PC-3 (cell line): ENCODE results near the gene SH2D2A. TPM values are rescaled to one million over a fixed set of nuclear protein-coding genes. Genes with fewer than 3 reads are reported as not detected.

ENCODE experiments used
- ATAC-seq: fragments of 200-7000 bp; cut with Tn5 transposase; 2 replicates; pipeline ENCODE4 v1.9.1; 2020; ENCODE audit warnings: mild to moderate bottlenecking, moderate library complexity
- BruUV-seq: library from RNA; stranded (reverse); fragments of 400-500 nt; replicated peaks from 2 replicates; lab custom pipeline; 2021; lab: Mats Ljungman, UMichigan
- CTCF ChIA-PET: fragments of 300-600 bp; sonication (Branson Sonifier 250); formaldehyde crosslinking; loops from one replicate; lab custom pipeline; 2022; ENCODE audit warnings: antibody characterized with exemption; lab: Charles Lee
- POLR2A ChIA-PET: fragments of 300-600 bp; sonication (Branson Sonifier 250); formaldehyde crosslinking; loops from one replicate; lab custom pipeline; 2022; ENCODE audit warnings: antibody characterized with exemption; ENCODE audit not compliant: unreplicated experiment; lab: Charles Lee
- DNase-seq: peaks from one replicate; pipeline ENCODE4 v3.0.0-alpha.2; 2015
- H2AFZ ChIP-seq: fragments of 300-600 bp; sonication (generic); 2 replicates; pipeline ENCODE4 v1.6.0; 2016; ENCODE audit warnings: antibody characterized with exemption, low read length
- H3F3A ChIP-seq: fragments of 300-600 bp; sonication (generic); one replicate; pipeline ENCODE4 v1.6.0; 2017; ENCODE audit warnings: antibody characterized with exemption, low read length, control low read depth, mild to moderate bottlenecking; ENCODE audit not compliant: unreplicated experiment
- H3K27ac ChIP-seq: fragments of 300-600 bp; sonication (generic); 2 replicates; pipeline ENCODE4 v1.5.1; 2016; ENCODE audit warnings: mild to moderate bottlenecking, low read length
- H3K27me3 ChIP-seq: fragments of 300-600 bp; sonication (generic); 2 replicates; pipeline ENCODE4 v1.6.1; 2016; ENCODE audit warnings: low read length, mixed read lengths
- H3K36me3 ChIP-seq: fragments of 300-600 bp; sonication (generic); 2 replicates; pipeline ENCODE4 v1.6.1; 2016; ENCODE audit warnings: low read depth, mixed run types, low read length, mixed read lengths
- H3K4me1 ChIP-seq: fragments of 300-600 bp; sonication (generic); 2 replicates; pipeline ENCODE4 v1.5.1; 2016; ENCODE audit warnings: low read length; ENCODE audit not compliant: insufficient read depth
- H3K4me2 ChIP-seq: fragments of 300-600 bp; sonication (generic); 2 replicates; pipeline ENCODE4 v1.6.0; 2016; ENCODE audit warnings: low read length
- H3K4me3 ChIP-seq: fragments of 300-600 bp; sonication (generic); 2 replicates; pipeline ENCODE4 v1.5.1; 2016; ENCODE audit warnings: mild to moderate bottlenecking, low read length, mixed read lengths
- H3K79me2 ChIP-seq: fragments of 300-600 bp; sonication (generic); 2 replicates; pipeline ENCODE4 v1.6.1; 2017; ENCODE audit warnings: low read length, mixed read lengths
- H3K9ac ChIP-seq: fragments of 300-600 bp; sonication (generic); 2 replicates; pipeline ENCODE4 v1.6.0; 2016; ENCODE audit warnings: mild to moderate bottlenecking, low read length
- H3K9me2 ChIP-seq: fragments of 300-600 bp; sonication (generic); replicated peaks from 2 replicates; pipeline ENCODE4 v1.6.1; 2016; ENCODE audit warnings: mixed run types, low read length, mixed read lengths
- H3K9me3 ChIP-seq: fragments of 300-600 bp; sonication (generic); 2 replicates; pipeline ENCODE4 v1.6.1; 2016; ENCODE audit warnings: low read length, mixed read lengths
- H4K20me1 ChIP-seq: fragments of 300-600 bp; sonication (generic); 2 replicates; pipeline ENCODE4 v1.6.1; 2016; ENCODE audit warnings: low read length, mixed read lengths
- EZH2 ChIP-seq: fragments of 300-600 bp; sonication (generic); IDR thresholded peaks from one replicate; pipeline ENCODE4 v1.6.1; 2017; ENCODE audit warnings: antibody characterized with exemption, mild to moderate bottlenecking, low read length; ENCODE audit not compliant: unreplicated experiment
- EZH2phosphoT487 ChIP-seq: fragments of 300-600 bp; sonication (generic); IDR thresholded peaks from 2 replicates; pipeline ENCODE4 v1.6.1; 2018; ENCODE audit warnings: mild to moderate bottlenecking, antibody characterized with exemption, low read length, borderline replicate concordance
- intact Hi-C: fragments of 100-400 bp; cut with micrococcal nuclease; formaldehyde crosslinking; loops from 2 replicates; pipeline ENCODE4 v1.9.0; 2023
- total RNA-seq: library from RNA; depleted of rRNA; stranded (reverse); fragments of >200 nt; gene quantifications from 2 replicates; pipeline ENCODE4 v1.2.3, GENCODE V29; 2014
- TF ChIP-seq, protein P1 (sequence below): fragments of 300-600 bp; sonication (generic); conservative IDR thresholded peaks from 2 replicates; pipeline ENCODE4 v1.5.1; 2017; ENCODE audit warnings: antibody characterized with exemption, low read depth, mild to moderate bottlenecking, low read length

The SH2D2A gene
- total RNA-seq, 1 experiment from 2014 or later: 6.9 TPM

DNA sequence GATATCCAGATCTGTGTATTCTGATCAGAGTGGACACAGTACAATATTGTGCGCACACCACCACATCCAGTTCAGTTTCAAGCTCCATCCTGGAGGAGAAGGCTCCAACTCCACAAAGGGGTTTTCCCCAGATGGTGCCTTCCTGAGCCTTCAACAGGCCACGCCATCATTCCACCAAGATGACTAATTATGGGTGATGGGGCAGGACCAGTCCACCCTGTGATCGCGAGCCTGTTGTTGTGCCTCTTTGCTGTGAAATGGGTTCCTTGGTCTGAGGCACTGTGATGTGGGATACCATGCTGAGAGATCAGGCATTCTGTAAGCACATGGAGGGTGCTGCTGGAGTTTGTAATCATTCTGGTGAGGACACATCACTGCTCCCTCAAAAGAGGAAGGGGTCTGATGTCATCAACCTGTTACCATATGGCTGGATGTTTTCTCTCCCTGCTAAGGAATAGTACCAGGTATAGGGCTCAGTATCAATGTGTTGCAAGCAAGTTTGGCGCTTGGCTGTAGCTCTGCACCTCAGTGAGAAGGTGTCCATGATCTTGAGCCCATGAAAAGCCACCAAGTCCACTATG lies 6.7 kb upstream of the SH2D2A start:
- peak; percentile 46 for DNase-seq
- H3K27ac ChIP-seq: no peak overlapping the region
- H3K79me2 ChIP-seq: no peaks in the 10 kb centered on the region
- no peaks in the 10 kb centered on the region for H3F3A ChIP-seq
- no peaks in the 10 kb centered on the region for H3K27me3 ChIP-seq
- TF ChIP-seq, protein P1, sequence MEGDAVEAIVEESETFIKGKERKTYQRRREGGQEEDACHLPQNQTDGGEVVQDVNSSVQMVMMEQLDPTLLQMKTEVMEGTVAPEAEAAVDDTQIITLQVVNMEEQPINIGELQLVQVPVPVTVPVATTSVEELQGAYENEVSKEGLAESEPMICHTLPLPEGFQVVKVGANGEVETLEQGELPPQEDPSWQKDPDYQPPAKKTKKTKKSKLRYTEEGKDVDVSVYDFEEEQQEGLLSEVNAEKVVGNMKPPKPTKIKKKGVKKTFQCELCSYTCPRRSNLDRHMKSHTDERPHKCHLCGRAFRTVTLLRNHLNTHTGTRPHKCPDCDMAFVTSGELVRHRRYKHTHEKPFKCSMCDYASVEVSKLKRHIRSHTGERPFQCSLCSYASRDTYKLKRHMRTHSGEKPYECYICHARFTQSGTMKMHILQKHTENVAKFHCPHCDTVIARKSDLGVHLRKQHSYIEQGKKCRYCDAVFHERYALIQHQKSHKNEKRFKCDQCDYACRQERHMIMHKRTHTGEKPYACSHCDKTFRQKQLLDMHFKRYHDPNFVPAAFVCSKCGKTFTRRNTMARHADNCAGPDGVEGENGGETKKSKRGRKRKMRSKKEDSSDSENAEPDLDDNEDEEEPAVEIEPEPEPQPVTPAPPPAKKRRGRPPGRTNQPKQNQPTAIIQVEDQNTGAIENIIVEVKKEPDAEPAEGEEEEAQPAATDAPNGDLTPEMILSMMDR: no peak
- TF ChIP-seq EZH2phosphoT487 (no peak), EZH2 (no peak)
- no peaks in the 10 kb centered on the region for H3K9me2 ChIP-seq
- no peaks in the 10 kb centered on the region for H3K36me3 ChIP-seq
- H3K4me1 ChIP-seq: peaks cover 7% of the 10 kb centered on the region; the same call in 1 of the 2 replicates
- ChIA-PET CTCF (no interaction called here), POLR2A (no interaction called here)
- no peaks in the 10 kb centered on the region for H4K20me1 ChIP-seq
- no peak overlapping the region for H2AFZ ChIP-seq
- peak; percentile 33 for ATAC-seq
- intact Hi-C loops: no loop called here
- no peak overlapping the region for H3K4me2 ChIP-seq
- H3K9me3 ChIP-seq: no peaks in the 10 kb centered on the region
- no peak overlapping the region for H3K4me3 ChIP-seq
- no TSS peak for BruUV-seq
- no peak overlapping the region for H3K9ac ChIP-seq

DNA sequence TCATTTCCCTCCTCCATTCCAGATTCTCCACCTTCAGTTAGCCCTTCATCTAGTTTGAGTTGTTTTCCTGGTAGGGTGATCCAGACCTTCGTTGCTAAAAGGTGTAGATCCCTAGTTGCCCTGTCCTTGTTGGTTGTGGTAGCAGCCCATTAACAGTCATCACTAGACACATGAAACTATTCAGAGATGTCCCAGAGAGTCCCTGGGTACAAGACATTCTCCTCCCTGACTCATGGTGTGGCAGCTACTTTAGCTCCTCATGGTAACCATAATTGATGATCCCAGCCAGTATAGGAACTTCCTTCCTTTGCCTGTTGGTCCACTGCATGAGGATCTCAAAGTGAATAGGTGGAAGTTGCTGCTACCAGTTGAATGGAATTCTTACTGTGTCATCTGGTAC lies 6.0 kb upstream of the SH2D2A start:
- H3K9me2 ChIP-seq: no peaks in the 10 kb centered on the region
- no peak overlapping the region for H3K4me2 ChIP-seq
- ChIA-PET CTCF (interaction anchor here (0.6 kb wide), 3 partner anchors 16 to 133 kb away, joined by 3 to 9 read pairs (median 9); no protein-coding TSS in a partner anchor), POLR2A (interaction anchor here (0.6 kb wide), 1 partner anchor 37 kb away, joined by 7 read pairs; no protein-coding TSS in a partner anchor)
- ATAC-seq (no peak), DNase-seq (no peak)
- no peaks in the 10 kb centered on the region for H3K36me3 ChIP-seq
- H2AFZ ChIP-seq: no peak overlapping the region
- H3K9me3 ChIP-seq: no peaks in the 10 kb centered on the region
- no peaks in the 10 kb centered on the region for H3K79me2 ChIP-seq
- no peak overlapping the region for H3K27ac ChIP-seq
- TF ChIP-seq, protein P1: no peak
- intact Hi-C loops: no loop called here
- H4K20me1 ChIP-seq: no peaks in the 10 kb centered on the region
- H3F3A ChIP-seq: no peaks in the 10 kb centered on the region
- H3K4me3 ChIP-seq: no peak overlapping the region
- H3K27me3 ChIP-seq: no peaks in the 10 kb centered on the region
- 0 out of 2 replicates have a peak, but pooled peaks cover 6% of the 10 kb centered on the region for H3K4me1 ChIP-seq
- no peak overlapping the region for H3K9ac ChIP-seq
- no TSS peak for BruUV-seq

DNA sequence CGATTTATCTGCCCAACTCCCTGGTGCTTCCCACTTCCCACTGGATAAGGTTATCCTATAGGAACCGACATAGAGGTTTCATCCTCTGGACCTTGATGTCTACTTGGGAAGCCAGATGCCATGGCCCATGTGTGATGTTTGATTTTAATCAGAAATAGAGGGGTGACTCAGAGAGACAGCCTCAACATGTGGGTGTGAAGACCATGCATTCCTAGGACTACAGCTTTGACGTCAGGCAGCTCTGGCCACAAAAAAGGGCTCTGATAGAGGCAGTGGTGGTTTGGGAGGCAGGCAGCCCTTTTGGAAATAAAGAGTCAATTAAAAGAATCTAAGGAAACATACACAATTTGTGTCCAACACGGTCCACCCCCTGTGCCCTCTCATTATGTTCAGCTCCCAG lies 5.2 kb upstream of the SH2D2A start:
- Histone ChIP-seq H3K4me1 (peaks cover 10% of the 10 kb centered on the region), H3K27ac (no peak overlapping the region), H4K20me1 (no peaks in the 10 kb centered on the region), H3K36me3 (no peaks in the 10 kb centered on the region), H3F3A (no peaks in the 10 kb centered on the region), H3K79me2 (no peaks in the 10 kb centered on the region), H3K4me3 (no peak overlapping the region), H3K9me3 (no peaks in the 10 kb centered on the region), H3K9ac (no peak overlapping the region), H3K9me2 (no peaks in the 10 kb centered on the region), H3K27me3 (no peaks in the 10 kb centered on the region), H3K4me2 (no peak overlapping the region), H2AFZ (no peak overlapping the region)
- ChIA-PET POLR2A (no interaction called here), CTCF (interaction anchor here (0.6 kb wide), 1 partner anchor 132 kb away, joined by 3 read pairs; no protein-coding TSS in a partner anchor)
- DNase-seq: no peak
- ATAC-seq: no peak
- no TSS peak for BruUV-seq
- no peak for TF ChIP-seq EZH2phosphoT487
- intact Hi-C loops: no loop called here
